MCF 10A (cell line): ENCODE data around the gene DIP2C. TPM values are rescaled to one million over a fixed set of nuclear protein-coding genes. Genes with fewer than 3 reads are reported as not detected.
"Not testable (repeated sequence)": the region's sequence is repeated elsewhere in the genome, so short reads cannot be mapped to it uniquely, and the experiment has no call there.

ENCODE experiments used
- BruUV-seq: library from RNA; stranded (reverse); fragments of 400-500 nt; replicated peaks from 2 replicates; lab custom pipeline; 2021; lab: Mats Ljungman, UMichigan
- CTCF ChIA-PET: fragments of 300-600 bp; sonication (Branson Sonifier 250); formaldehyde crosslinking; extraction: SDS; loops from one replicate; lab custom pipeline; 2021; ENCODE audit warnings: antibody characterized with exemption, inconsistent platforms; lab: Yijun Ruan, JAX
- POLR2A ChIA-PET: fragments of 300-600, 350-650 bp; sonication (Branson Sonifier 250); formaldehyde crosslinking; extraction: SDS; loops from one replicate; lab custom pipeline; 2020; ENCODE audit warnings: antibody characterized with exemption, inconsistent platforms; lab: Yijun Ruan, JAX
- DNase-seq: peaks from one replicate; pipeline ENCODE4 v3.0.0-alpha.2; 2018; ENCODE audit not compliant: unreplicated experiment
- H3K27ac Mint-ChIP-seq: one replicate; pipeline ENCODE4 v1.8.0; 2022; ENCODE audit warnings: mild to moderate bottlenecking, low read depth, mixed read lengths; ENCODE audit not compliant: unreplicated experiment
- H3K27me3 Mint-ChIP-seq: one replicate; pipeline ENCODE4 v1.8.0; 2022; ENCODE audit warnings: mixed read lengths; ENCODE audit not compliant: insufficient read depth, unreplicated experiment
- H3K36me3 Mint-ChIP-seq: one replicate; pipeline ENCODE4 v1.8.0; 2022; ENCODE audit warnings: mild to moderate bottlenecking, moderate library complexity, mixed read lengths; ENCODE audit not compliant: insufficient read depth, unreplicated experiment
- H3K4me1 Mint-ChIP-seq: one replicate; pipeline ENCODE4 v1.8.0; 2022; ENCODE audit warnings: mixed read lengths; ENCODE audit not compliant: insufficient read depth, unreplicated experiment
- H3K4me3 Mint-ChIP-seq: one replicate; pipeline ENCODE4 v1.8.0; 2022; ENCODE audit warnings: mild to moderate bottlenecking, moderate library complexity, mixed read lengths; ENCODE audit not compliant: unreplicated experiment
- H3K9me3 Mint-ChIP-seq: one replicate; pipeline ENCODE4 v1.8.0; 2022; ENCODE audit warnings: mixed read lengths; ENCODE audit not compliant: unreplicated experiment
- CTCF ChIP-seq: fragments of 200-600 bp; IDR thresholded peaks from one replicate; pipeline ENCODE4 v1.8.0; 2022; ENCODE audit warnings: antibody characterized with exemption, mild to moderate bottlenecking; ENCODE audit not compliant: unreplicated experiment
- intact Hi-C: fragments of 100-400 bp; cut with micrococcal nuclease; formaldehyde crosslinking; loops from 2 replicates; pipeline ENCODE4 v1.14.1; 2022
- total RNA-seq: library from RNA; stranded (reverse); gene quantifications from 2 replicates; pipeline ENCODE4 v1.2.3, GENCODE V29; 2022

DIP2C gene
- total RNA-seq, 1 experiment from 2014 or later = 0.37 TPM

GRCh38 chr10:351770-352334, 337.6 kb downstream of the DIP2C start:
- no peaks in the 10 kb centered on the region for H3K4me1 Mint-ChIP-seq
- peaks cover 31% of the 10 kb centered on the region for H3K27me3 Mint-ChIP-seq
- POLR2A ChIA-PET = interaction anchor here (1.0 kb wide), 1 partner anchor 19 kb away, joined by 3 read pairs; no protein-coding TSS in a partner anchor
- H3K27ac Mint-ChIP-seq = no peak overlapping the region
- no peak for TF ChIP-seq CTCF
- CTCF ChIA-PET = no interaction called here
- H3K9me3 Mint-ChIP-seq = no peaks in the 10 kb centered on the region
- no peaks in the 10 kb centered on the region for H3K36me3 Mint-ChIP-seq
- BruUV-seq = no TSS peak
- DNase-seq = no peak
- intact Hi-C loops = no loop called here
- H3K4me3 Mint-ChIP-seq = no peak overlapping the region

- no TSS peak for BruUV-seq
- DNase-seq = no peak
- Mint-ChIP-seq H3K9me3 (no peaks in the 10 kb centered on the region), H3K4me3 (no peak overlapping the region), H3K27me3 (peaks cover 31% of the 10 kb centered on the region), H3K36me3 (no peaks in the 10 kb centered on the region), H3K27ac (no peak overlapping the region), H3K4me1 (no peaks in the 10 kb centered on the region)
- ChIA-PET POLR2A (interaction anchor here (1.0 kb wide), 1 partner anchor 20 kb away, joined by 3 read pairs; no protein-coding TSS in a partner anchor), CTCF (no interaction called here)
- TF ChIP-seq CTCF = no peak
- intact Hi-C loops = no loop called here
These were observed 338.4 kb downstream of the DIP2C start for GRCh38 chr10:350981-351501.

- DNase-seq = no peak
- CTCF ChIA-PET = no interaction called here
- Mint-ChIP-seq H3K27me3 (peaks cover 16% of the 10 kb centered on the region), H3K4me1 (no peaks in the 10 kb centered on the region), H3K4me3 (no peak overlapping the region), H3K9me3 (no peaks in the 10 kb centered on the region), H3K27ac (no peak overlapping the region), H3K36me3 (no peaks in the 10 kb centered on the region)
- intact Hi-C loops = no loop called here
- POLR2A ChIA-PET = no interaction called here
- BruUV-seq = no TSS peak
- no peak for TF ChIP-seq CTCF
These were observed 340.4 kb downstream of the DIP2C start for GRCh38 chr10:349081-349480.

- Mint-ChIP-seq H3K27me3 (peaks cover 10% of the 10 kb centered on the region), H3K4me1 (no peaks in the 10 kb centered on the region), H3K4me3 (no peak overlapping the region), H3K36me3 (no peaks in the 10 kb centered on the region), H3K27ac (no peak overlapping the region), H3K9me3 (no peaks in the 10 kb centered on the region)
- BruUV-seq = no TSS peak
- ChIA-PET CTCF (no interaction called here), POLR2A (no interaction called here)
- no peak for TF ChIP-seq CTCF
- intact Hi-C loops = no loop called here
- DNase-seq = no peak
These were observed 341.0 kb downstream of the DIP2C start for GRCh38 chr10:348456-348855.

GRCh38 chr10:347774-348173, 341.7 kb downstream of the DIP2C start:
- H3K4me3 Mint-ChIP-seq, H3K4me1 Mint-ChIP-seq, H3K36me3 Mint-ChIP-seq, H3K9me3 Mint-ChIP-seq, H3K27me3 Mint-ChIP-seq, intact Hi-C loops, DNase-seq, BruUV-seq, POLR2A ChIA-PET, CTCF ChIA-PET, H3K27ac Mint-ChIP-seq: not testable (repeated sequence)

GRCh38 chr10:347190-347589, 342.3 kb downstream of the DIP2C start:
- POLR2A ChIA-PET, H3K9me3 Mint-ChIP-seq, intact Hi-C loops, H3K4me1 Mint-ChIP-seq, H3K4me3 Mint-ChIP-seq, DNase-seq, H3K27me3 Mint-ChIP-seq, BruUV-seq, H3K27ac Mint-ChIP-seq, CTCF ChIA-PET, H3K36me3 Mint-ChIP-seq: not testable (repeated sequence)
